G401 (cell line): Measurements from ENCODE around the gene TSPAN2. TPM values are rescaled to one million over a fixed set of nuclear protein-coding genes. Genes with fewer than 3 reads are reported as not detected.

Source experiments
- DNase-seq: peaks from one replicate; pipeline ENCODE4 v3.0.0-alpha.2; 2015; ENCODE audit warnings: low spot score
- in situ Hi-C: cut with HindIII; loops from 2 replicates; pipeline ENCODE4 v1.10.0; 2016; ENCODE audit warnings: low sequenced_read_pairs, mixed read lengths
- total RNA-seq: library from RNA; depleted of rRNA; stranded (reverse); fragments of >200 nt; shearing (Covaris generic); gene quantifications from 2 replicates; pipeline ENCODE4 v1.2.3, GENCODE V29; 2014

Gene TSPAN2
- total RNA-seq, 1 experiment from 2014 or later: not detected

GRCh38 chr1:115084902-115085511 is 4.3 kb downstream of the TSPAN2 start:
- DNase-seq: no peak
- in situ Hi-C loops: no loop called here

DNA sequence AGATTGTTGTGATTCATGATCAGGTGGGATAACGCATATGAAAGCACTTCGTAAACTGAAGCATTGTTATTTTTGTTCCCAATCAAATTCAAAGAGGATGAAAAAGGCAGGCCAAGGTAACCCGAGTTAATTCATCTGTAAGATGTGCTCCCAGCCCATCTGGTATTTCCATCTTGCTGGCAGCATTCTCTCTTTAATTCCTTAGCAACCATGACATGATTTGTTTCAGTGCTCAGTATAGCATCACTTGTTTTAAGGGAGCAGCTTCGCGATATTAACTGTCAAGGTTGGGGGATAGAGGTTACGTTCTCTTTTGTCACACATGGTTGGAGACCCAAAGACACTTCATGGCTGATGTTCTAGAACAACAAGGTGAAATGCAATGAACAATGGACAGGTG is 6.4 kb downstream of the TSPAN2 start:
- in situ Hi-C loops: no loop called here
- peak; percentile 62 for DNase-seq

DNA sequence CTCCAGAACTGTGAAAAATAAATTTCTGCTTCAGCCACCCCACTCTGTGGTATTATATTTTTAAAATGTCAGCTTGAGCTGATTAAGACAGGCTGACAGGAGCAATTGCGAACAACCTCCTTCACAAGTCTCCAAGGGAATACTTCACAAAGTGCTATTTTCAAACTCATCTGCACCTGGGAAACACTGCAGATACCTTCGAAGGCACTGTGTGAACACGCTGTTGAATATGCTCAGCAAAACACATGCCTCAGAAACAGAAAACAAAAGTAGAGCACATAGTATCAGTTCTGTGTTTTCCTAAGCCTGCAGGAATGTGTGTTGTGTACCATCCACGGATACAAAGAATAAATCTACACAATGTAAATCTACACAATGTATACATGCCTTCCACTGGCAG is 10.6 kb downstream of the TSPAN2 start:
- in situ Hi-C loops: no loop called here
- DNase-seq: no peak

- in situ Hi-C loops: no loop called here
Observed at GRCh38 chr1:115077984-115078330, 11.3 kb downstream of the TSPAN2 start.

GRCh38 chr1:115077286-115077983 is 11.9 kb downstream of the TSPAN2 start:
- in situ Hi-C loops: no loop called here
- no peak for DNase-seq

More at GRCh38 chr1:115077984-115078330, 11.3 kb downstream of the TSPAN2 start:
- DNase-seq: no peak

GRCh38 chr1:115076384-115076915 is 12.9 kb downstream of the TSPAN2 start:
- in situ Hi-C loops: no loop called here
- no peak for DNase-seq

- no peak for DNase-seq
Observed at GRCh38 chr1:115074839-115075534, 14.3 kb downstream of the TSPAN2 start.

DNA sequence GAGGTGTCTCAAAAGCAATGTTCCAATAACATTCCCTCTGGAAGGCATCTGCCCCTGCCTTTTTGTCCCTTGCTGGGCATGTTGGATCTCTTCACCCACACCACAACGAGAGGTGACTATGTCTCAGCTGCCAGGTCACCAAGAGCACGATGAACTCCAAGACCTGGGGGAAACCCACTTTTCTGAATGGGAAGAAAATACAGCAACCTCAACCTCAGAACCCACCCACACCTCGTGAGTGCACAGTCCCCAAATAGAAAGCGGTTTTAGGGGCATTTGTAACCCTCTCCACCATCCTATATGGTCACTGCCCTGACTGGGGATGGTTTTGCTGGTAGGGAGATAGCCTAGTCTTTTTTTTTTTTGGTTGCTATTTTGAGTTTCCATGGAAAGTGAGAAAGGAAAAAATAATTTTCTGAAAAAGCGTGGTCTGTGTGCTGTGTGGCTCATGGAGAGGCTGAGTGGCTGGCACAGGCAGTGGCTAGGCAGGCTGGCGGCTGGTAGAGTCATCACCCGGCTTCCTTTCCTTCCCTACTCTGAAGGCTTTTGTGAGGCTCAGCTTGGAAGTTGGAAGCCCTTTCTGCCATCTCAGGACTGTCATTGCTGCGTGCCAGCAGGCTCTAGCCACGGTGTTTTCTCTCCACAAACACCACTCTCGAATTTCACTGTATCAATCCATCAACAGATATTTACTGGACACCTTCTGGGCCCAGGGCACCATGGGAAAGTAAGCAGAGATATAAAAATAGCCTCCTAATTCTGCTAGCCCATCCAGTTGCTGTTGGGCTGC is 15.8 kb downstream of the TSPAN2 start:
- no peak for DNase-seq
- in situ Hi-C loops: no loop called here

More at GRCh38 chr1:115074839-115075534, 14.3 kb downstream of the TSPAN2 start:
- in situ Hi-C loops: no loop called here

GRCh38 chr1:115071012-115071664 is 18.2 kb downstream of the TSPAN2 start:
- in situ Hi-C loops: no loop called here
- DNase-seq: no peak

GRCh38 chr1:115069659-115070308 is 19.5 kb downstream of the TSPAN2 start:
- no peak for DNase-seq
- in situ Hi-C loops: no loop called here

GRCh38 chr1:115068826-115069585 is 20.3 kb downstream of the TSPAN2 start:
- in situ Hi-C loops: no loop called here
- no peak for DNase-seq

- in situ Hi-C loops: no loop called here
- DNase-seq: no peak
Observed at GRCh38 chr1:115067161-115067859, 22.0 kb downstream of the TSPAN2 start.

- in situ Hi-C loops: no loop called here
Observed at GRCh38 chr1:115065021-115065420, 24.3 kb downstream of the TSPAN2 start.

DNA sequence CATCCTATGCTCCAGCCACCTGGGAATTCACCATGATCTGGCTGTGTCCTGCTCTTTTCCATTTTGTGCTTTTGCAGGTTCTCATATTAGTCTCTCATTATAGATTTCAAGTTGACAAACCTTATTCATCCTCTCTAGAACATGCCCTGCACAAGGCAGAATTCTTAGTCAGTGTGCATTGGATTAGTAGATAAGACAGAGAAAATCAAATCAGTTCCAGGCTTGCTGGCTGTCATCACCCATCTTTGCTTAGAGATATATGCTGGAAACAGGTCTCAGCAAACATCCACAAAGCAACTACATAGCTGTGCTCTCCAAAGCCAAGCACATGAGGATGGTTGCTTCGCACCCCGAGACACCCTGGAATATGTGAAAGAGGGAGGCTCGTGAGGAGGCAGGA is 24.8 kb downstream of the TSPAN2 start:
- DNase-seq: no peak

More at GRCh38 chr1:115065021-115065420, 24.3 kb downstream of the TSPAN2 start:
- DNase-seq: no peak

GRCh38 chr1:115063228-115063901 is 25.9 kb downstream of the TSPAN2 start:
- in situ Hi-C loops: no loop called here
- no peak for DNase-seq

More for the DNA sequence above, 24.8 kb downstream of the TSPAN2 start:
- in situ Hi-C loops: no loop called here

DNA sequence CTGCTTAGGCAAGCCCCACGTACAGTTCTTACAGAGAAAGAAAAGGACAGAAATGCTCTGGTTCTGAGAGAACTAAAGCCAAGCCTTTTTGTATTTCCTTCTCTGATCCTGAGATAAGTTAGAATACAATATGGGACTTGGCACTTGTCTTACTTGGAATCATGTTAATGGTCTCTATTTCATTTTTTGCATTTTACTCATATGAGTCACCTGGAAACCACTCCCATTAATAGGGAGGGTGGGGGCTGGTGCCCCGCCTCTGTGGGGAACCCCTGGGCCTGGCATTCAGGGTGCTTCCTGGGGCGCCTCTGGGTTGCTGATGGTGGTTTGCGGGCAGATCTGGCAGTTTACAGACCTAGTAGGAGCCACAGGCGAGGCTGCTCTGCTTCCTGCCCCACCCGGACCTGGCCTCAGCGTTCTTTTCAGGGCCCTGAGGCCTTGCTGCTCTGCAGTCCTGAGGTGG is 26.7 kb downstream of the TSPAN2 start:
- in situ Hi-C loops: no loop called here
- DNase-seq: no peak

GRCh38 chr1:115060501-115060900 is 28.8 kb downstream of the TSPAN2 start:
- DNase-seq: no peak
- in situ Hi-C loops: no loop called here
